ENCODE data around the gene CCDC196. TPM values are rescaled to one million over a fixed set of nuclear protein-coding genes. Genes with fewer than 3 reads are reported as not detected.

Gene CCDC196
- total RNA-seq, 1 donor from 2014 or later = not detected

DNA sequence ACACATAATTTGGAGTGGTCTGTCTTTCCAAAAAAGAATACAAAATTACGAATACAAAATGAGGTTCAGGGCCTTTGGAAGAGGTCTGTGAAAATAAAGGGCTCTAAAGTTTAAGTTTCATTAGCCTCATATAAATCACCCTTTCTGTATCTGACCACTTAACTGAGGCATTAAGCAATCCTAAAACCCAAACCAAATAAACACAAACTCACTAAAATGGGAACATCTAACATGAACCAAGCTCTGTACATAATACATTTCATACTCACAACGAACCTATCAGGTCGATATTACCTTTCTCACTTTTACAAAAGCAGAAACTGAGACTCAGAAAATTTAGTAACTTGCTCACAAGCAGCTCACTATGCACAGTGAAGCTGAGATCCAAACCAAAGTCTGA, 1.1 kb upstream of the CCDC196 start:
- no peak overlapping the region for H3K27ac ChIP-seq
- H3K9me3 ChIP-seq = no peaks in the 10 kb centered on the region
- H3K4me3 ChIP-seq = no peak overlapping the region
- DNase-seq (no peak), ATAC-seq (no peak)
- no peaks in the 10 kb centered on the region for H3K36me3 ChIP-seq
- TF ChIP-seq, protein P1, sequence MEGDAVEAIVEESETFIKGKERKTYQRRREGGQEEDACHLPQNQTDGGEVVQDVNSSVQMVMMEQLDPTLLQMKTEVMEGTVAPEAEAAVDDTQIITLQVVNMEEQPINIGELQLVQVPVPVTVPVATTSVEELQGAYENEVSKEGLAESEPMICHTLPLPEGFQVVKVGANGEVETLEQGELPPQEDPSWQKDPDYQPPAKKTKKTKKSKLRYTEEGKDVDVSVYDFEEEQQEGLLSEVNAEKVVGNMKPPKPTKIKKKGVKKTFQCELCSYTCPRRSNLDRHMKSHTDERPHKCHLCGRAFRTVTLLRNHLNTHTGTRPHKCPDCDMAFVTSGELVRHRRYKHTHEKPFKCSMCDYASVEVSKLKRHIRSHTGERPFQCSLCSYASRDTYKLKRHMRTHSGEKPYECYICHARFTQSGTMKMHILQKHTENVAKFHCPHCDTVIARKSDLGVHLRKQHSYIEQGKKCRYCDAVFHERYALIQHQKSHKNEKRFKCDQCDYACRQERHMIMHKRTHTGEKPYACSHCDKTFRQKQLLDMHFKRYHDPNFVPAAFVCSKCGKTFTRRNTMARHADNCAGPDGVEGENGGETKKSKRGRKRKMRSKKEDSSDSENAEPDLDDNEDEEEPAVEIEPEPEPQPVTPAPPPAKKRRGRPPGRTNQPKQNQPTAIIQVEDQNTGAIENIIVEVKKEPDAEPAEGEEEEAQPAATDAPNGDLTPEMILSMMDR (IDR thresholded peaks at IDR 0.05) = no peak
- no peaks in the 10 kb centered on the region for H3K27me3 ChIP-seq
- intact Hi-C loops (cut with DNase I) = no loop called here
- H3K4me1 ChIP-seq = no peaks in the 10 kb centered on the region

DNA sequence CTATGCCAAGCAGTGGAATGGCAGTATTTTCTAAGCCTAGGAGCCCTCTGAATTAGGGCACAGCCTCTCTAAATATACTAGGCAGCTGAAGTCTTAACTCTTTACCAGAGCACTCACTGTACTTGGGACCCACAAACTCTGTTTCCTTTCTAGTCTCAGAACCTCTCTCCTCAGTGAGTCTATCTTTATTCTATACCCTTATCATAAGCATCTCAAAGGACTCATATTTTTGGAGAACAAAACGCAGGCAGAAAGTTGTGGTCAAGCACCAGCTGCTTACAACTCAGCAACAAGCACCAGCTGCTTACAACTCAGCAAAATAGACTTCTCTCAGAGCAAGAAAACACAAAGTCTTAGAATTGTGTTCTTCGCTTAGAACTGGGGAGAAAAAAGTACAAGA, 993 bp downstream of the CCDC196 start:
- H3K9me3 ChIP-seq = no peaks in the 10 kb centered on the region
- no peak for DNase-seq
- no peaks in the 10 kb centered on the region for H3K4me1 ChIP-seq
- ATAC-seq = no peak
- H3K36me3 ChIP-seq = no peaks in the 10 kb centered on the region
- no peaks in the 10 kb centered on the region for H3K27me3 ChIP-seq
- TF ChIP-seq, protein P1 (IDR thresholded peaks at IDR 0.05) = no peak
- no peak overlapping the region for H3K4me3 ChIP-seq
- H3K27ac ChIP-seq = no peak overlapping the region
- intact Hi-C loops (cut with DNase I) = no loop called here

DNA sequence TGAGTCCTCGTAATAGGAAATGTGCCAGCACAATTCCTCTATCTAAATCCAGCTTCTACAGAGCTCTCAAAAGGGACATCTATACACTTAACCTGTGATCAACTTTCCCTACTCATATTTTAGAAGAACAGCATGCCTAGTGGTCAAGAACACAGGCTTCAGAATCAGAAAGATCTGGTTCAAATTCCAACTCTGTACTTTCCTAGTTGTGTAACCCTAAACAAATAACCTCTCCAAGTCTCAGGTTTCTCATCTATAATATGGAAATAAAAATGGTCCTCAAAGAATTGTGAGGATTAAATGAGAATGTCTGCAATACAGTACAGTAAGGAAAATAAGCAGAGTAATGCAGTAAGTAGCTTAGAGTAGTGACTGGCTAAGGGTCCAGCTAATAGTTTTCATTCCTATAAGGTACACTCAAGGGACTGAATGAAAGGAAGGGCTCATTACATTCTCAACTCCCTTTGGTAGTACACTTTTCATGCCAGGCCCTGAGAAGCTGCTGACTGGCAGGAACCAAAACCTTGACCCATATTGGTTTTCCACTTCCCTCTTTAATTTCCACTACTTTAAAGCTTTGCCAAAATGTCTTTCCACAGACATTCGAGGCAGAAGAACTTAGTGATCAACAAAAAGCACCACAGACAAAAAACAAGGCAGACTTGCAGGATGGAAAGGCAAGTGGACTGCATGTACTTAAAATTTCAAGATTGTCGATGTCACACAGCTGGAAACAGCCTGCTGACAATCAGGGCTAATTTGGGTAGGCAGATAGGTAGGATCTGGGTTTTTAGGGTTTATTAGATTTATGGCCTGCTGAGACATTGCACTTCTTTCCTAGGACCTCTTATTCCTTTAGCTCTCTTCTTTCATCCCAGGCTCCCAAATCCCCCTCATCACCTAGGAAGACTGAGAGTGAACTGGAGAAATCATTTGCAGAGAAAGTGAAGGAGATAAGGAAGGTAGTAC, 4.3 kb downstream of the CCDC196 start:
- TF ChIP-seq, protein P1 (IDR thresholded peaks at IDR 0.05) = no peak
- intact Hi-C loops (cut with DNase I) = no loop called here
- Histone ChIP-seq H3K4me1 (no peaks in the 10 kb centered on the region), H3K4me3 (no peak overlapping the region), H3K27ac (no peak overlapping the region), H3K36me3 (no peaks in the 10 kb centered on the region), H3K9me3 (no peaks in the 10 kb centered on the region), H3K27me3 (no peaks in the 10 kb centered on the region)
- no peak for DNase-seq
- no peak for ATAC-seq

- Histone ChIP-seq H3K36me3 (no peaks in the 10 kb centered on the region), H3K27me3 (no peaks in the 10 kb centered on the region), H3K9me3 (no peaks in the 10 kb centered on the region), H3K4me3 (no peak overlapping the region), H3K27ac (no peak overlapping the region), H3K4me1 (no peaks in the 10 kb centered on the region)
- TF ChIP-seq, protein P1 (IDR thresholded peaks at IDR 0.05) = no peak
- ATAC-seq (no peak), DNase-seq (no peak)
- intact Hi-C loops (cut with DNase I) = no loop called here
Measured at GRCh38 chr14:66493750-66494149, 7.6 kb downstream of the CCDC196 start.

DNA sequence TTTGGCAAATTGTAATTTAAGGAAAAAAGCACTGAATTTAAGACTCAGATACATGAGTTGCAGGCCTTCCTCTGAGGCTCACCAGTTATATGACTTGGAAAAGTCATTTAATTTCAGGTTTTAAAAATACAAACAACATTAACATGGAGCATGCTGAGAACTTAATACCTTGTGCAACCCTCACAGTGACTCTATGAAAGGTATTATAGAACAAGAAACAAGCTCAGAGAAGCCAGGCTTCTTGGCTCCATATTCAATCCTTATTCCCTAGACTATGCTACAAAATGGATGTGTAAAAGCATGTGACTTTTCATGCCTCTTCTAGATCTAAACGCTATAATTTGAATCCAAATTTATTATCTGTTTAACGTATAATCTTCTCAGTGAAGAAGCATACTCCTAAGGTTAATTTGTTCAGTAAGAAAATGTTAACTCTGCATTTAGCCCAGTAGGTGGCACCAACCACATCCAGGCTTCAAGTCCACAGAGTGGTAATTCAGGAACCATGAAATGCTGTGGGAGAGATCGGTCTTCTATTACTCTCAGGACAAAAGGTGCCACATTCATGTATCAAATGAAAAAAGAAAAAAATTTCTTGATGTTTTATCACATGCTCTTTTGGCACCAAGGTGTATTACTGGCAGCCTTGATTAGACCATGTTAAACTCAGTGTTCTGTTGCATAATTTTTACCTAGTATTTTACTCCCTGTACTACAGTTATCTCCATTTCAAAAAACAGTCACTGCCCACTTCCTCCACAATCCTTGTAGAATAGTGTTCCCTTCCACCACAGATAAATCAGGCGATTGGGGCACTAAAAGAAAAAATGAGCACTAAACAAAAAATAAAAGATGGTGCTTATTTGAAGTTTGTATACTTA, 9.3 kb downstream of the CCDC196 start:
- H3K4me3 ChIP-seq = peak overlapping the region; percentile 2
- ATAC-seq = peak; percentile 96
- no peaks in the 10 kb centered on the region for H3K4me1 ChIP-seq
- H3K27me3 ChIP-seq = no peaks in the 10 kb centered on the region
- TF ChIP-seq, protein P1 (IDR thresholded peaks at IDR 0.05) = peak; percentile 76
- no peaks in the 10 kb centered on the region for H3K9me3 ChIP-seq
- H3K36me3 ChIP-seq = no peaks in the 10 kb centered on the region
- no peak overlapping the region for H3K27ac ChIP-seq
- intact Hi-C loops (cut with DNase I) = no loop called here
- DNase-seq = no peak

All from upper lobe of right lung (tissue), 1 donor.